A673 (cell line): ENCODE results near the gene GALNT18.

ENCODE experiments used
- CTCF ChIP-seq: fragments of 300-800, 200-600 bp; sonication (generic); conservative IDR thresholded peaks from 2 replicates; pipeline ENCODE4 v1.5.1; 2017; ENCODE audit warnings: low read depth, mild to moderate bottlenecking, antibody characterized with exemption, low read length, moderate library complexity, mixed read lengths
- EZH2 ChIP-seq: fragments of 200-600 bp; sonication (generic); IDR thresholded peaks from 2 replicates; pipeline ENCODE4 v1.6.1; 2017; ENCODE audit warnings: borderline replicate concordance, low read depth, mild to moderate bottlenecking, mixed read lengths, antibody characterized with exemption, low read length; ENCODE audit not compliant: poor library complexity, severe bottlenecking

- TF ChIP-seq CTCF (no peak), EZH2 (no peak)
Measured at GRCh38 chr11:11351042-11351586, 270.7 kb downstream of the GALNT18 start.
